A549 (cell line): ENCODE data around the gene NEK4.

Experiments
- CHD4 ChIP-seq: fragments of 200-600 bp; sonication (generic); IDR thresholded peaks from 2 replicates; pipeline ENCODE4 v1.6.1; 2016; ENCODE audit warnings: antibody characterized with exemption, mild to moderate bottlenecking, borderline replicate concordance
- JUNB ChIP-seq: fragments of >200 bp; sonication (Bioruptor Twin); formaldehyde crosslinking; IDR thresholded peaks from 2 replicates; pipeline ENCODE4 v1.6.1; 2016
- TF ChIP-seq, protein P1 (sequence below): fragments of >200 bp; sonication (Bioruptor Twin); formaldehyde crosslinking; IDR thresholded peaks from 3 replicates; pipeline ENCODE4 v1.5.1; 2016

DNA sequence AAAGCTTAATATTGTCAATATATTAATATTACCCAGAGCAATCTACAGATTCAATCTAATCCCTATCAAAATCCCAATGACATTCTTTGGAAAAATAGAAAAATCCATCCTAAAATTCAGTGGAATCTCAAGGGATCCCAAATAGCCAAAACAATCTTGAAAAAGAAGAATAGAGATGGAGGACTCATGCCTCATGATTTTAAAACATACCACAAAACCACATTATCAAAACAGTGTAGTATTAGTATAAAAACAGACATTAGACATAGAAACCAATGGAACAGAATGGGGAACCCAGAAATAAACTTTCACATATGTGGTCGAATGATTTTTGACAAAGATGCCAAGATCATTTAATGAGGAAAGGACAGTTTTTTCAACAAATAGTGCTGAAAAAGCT lies 14.6 kb downstream of the NEK4 start:
- TF ChIP-seq, protein P1, sequence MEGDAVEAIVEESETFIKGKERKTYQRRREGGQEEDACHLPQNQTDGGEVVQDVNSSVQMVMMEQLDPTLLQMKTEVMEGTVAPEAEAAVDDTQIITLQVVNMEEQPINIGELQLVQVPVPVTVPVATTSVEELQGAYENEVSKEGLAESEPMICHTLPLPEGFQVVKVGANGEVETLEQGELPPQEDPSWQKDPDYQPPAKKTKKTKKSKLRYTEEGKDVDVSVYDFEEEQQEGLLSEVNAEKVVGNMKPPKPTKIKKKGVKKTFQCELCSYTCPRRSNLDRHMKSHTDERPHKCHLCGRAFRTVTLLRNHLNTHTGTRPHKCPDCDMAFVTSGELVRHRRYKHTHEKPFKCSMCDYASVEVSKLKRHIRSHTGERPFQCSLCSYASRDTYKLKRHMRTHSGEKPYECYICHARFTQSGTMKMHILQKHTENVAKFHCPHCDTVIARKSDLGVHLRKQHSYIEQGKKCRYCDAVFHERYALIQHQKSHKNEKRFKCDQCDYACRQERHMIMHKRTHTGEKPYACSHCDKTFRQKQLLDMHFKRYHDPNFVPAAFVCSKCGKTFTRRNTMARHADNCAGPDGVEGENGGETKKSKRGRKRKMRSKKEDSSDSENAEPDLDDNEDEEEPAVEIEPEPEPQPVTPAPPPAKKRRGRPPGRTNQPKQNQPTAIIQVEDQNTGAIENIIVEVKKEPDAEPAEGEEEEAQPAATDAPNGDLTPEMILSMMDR: no peak
- no peak for TF ChIP-seq JUNB
- TF ChIP-seq CHD4: no peak
